ENCODE results near the gene ARHGAP12.

Gene ARHGAP12

DNA sequence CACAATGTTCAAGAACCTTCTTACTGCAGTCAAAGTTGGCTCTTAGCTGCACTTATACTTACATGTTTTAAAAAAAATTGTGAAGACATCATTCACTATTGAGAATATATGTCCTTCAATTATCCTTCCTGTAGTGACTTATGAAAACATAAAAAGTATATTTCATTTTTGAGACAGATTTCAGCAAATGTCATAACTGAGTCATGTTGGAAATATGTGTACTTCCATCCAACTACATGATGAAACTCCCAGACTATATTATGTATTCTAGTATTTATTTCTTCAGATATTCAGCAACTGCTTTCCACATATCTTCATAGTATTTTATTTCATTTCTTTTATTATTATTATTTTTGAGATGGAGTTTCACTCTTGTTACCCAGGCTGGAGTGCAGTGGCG lies 160.2 kb downstream of the ARHGAP12 start:
- H3K27me3 Mint-ChIP-seq, result no peaks in the 10 kb centered on the region
- H3K4me1 Mint-ChIP-seq, result peaks cover 17% of the 10 kb centered on the region
- no peak overlapping the region for H3K27ac Mint-ChIP-seq
- no peaks in the 10 kb centered on the region for H3K9me3 Mint-ChIP-seq
- no peaks in the 10 kb centered on the region for H3K36me3 Mint-ChIP-seq
- no peak overlapping the region for H3K4me3 Mint-ChIP-seq

DNA sequence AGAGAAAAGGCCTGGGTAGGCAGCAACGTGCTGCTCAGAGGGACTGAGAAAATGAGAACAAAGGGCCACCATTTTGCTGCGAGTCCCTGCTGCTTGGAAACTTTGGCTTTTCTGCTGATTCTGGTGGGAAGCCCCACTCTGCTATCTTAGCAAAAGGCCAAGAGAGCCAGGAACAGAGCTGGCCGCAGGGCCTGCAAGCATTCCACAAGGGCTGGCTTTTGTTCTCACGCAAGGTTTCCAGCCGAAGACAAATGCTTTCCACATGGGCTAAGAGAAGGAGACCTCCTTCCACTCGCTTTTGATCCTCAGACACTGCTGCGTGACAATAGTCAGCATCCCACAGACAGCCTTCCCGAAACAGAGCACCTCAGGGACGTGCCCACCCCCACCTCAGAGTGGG lies 163.1 kb downstream of the ARHGAP12 start:
- Mint-ChIP-seq H3K4me1 (peaks cover 23% of the 10 kb centered on the region), H3K27me3 (no peaks in the 10 kb centered on the region), H3K4me3 (no peak overlapping the region), H3K36me3 (peaks cover 1% of the 10 kb centered on the region), H3K9me3 (no peaks in the 10 kb centered on the region), H3K27ac (no peak overlapping the region)

DNA sequence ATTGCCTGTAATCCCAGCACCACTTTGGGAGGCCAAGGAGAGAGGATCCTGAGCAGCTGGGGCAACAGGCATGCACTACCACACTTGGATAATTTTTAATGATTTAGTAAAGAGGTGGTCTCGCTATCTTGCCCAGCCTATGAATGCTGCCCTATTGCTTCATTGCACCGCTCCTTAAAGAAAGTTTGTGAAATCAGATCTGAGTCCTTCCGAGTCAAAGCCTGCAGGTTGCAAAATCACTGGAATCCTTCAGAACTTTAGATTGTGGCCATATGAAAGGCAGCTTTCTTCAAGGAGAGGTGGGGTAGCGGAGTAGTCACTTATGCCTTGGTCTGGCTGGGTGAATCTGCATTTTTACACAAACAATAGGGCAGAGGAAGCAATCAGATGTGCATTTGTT lies 166.3 kb downstream of the ARHGAP12 start:
- Mint-ChIP-seq H3K27ac (no peak overlapping the region), H3K36me3 (peaks cover 1% of the 10 kb centered on the region), H3K9me3 (no peaks in the 10 kb centered on the region), H3K4me3 (no peak overlapping the region), H3K27me3 (no peaks in the 10 kb centered on the region), H3K4me1 (peaks cover 16% of the 10 kb centered on the region)

DNA sequence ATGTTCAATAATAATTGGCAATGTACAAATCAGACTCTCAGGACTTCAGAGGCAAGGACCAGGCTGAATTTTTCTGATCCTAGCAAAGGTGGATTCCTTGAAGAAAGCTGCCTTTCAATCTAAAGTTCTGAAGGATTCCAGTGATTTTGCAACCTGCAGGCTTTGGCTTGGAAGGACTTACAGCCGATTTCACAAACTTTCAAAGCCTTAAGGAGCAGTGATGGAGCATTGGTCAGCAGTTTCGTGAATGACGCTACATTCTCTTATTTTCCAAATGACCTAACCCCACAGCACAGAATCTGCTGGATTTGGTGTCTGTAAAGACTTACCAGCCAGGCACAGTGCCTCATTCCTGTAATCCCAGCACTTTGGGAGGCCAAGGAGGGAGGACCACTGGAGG lies 167.5 kb downstream of the ARHGAP12 start:
- peak overlapping the region; percentile 36 for H3K4me3 Mint-ChIP-seq
- H3K4me1 Mint-ChIP-seq, result peaks cover 16% of the 10 kb centered on the region
- no peaks in the 10 kb centered on the region for H3K27me3 Mint-ChIP-seq
- H3K36me3 Mint-ChIP-seq, result peaks cover 1% of the 10 kb centered on the region
- no peaks in the 10 kb centered on the region for H3K9me3 Mint-ChIP-seq
- H3K27ac Mint-ChIP-seq, result peak overlapping the region; percentile 83

DNA sequence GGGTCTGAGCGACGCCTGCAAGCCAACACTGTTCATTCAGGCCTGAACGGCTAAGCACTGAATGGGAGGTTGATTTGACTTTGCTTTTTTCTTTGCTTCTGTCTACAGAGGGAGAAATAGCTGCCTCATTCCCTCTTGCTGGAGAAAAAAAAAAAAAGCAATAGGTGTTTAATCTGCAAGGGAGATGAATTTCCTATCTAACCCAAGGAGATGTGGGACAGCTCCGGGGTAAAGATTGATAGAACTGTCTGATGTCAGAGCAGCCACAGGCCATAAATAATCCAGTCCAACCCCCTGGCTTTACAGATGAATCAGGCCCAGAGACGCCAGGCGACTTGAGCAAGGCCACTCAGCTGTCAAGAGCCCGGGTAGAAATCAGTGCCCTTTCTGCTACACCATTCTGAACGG lies 168.0 kb downstream of the ARHGAP12 start:
- no peaks in the 10 kb centered on the region for H3K9me3 Mint-ChIP-seq
- peak overlapping the region; percentile 83 for H3K4me3 Mint-ChIP-seq
- peaks cover 16% of the 10 kb centered on the region for H3K4me1 Mint-ChIP-seq
- peaks cover 1% of the 10 kb centered on the region for H3K36me3 Mint-ChIP-seq
- H3K27me3 Mint-ChIP-seq, result no peaks in the 10 kb centered on the region
- H3K27ac Mint-ChIP-seq, result peak overlapping the region; percentile 93

DNA sequence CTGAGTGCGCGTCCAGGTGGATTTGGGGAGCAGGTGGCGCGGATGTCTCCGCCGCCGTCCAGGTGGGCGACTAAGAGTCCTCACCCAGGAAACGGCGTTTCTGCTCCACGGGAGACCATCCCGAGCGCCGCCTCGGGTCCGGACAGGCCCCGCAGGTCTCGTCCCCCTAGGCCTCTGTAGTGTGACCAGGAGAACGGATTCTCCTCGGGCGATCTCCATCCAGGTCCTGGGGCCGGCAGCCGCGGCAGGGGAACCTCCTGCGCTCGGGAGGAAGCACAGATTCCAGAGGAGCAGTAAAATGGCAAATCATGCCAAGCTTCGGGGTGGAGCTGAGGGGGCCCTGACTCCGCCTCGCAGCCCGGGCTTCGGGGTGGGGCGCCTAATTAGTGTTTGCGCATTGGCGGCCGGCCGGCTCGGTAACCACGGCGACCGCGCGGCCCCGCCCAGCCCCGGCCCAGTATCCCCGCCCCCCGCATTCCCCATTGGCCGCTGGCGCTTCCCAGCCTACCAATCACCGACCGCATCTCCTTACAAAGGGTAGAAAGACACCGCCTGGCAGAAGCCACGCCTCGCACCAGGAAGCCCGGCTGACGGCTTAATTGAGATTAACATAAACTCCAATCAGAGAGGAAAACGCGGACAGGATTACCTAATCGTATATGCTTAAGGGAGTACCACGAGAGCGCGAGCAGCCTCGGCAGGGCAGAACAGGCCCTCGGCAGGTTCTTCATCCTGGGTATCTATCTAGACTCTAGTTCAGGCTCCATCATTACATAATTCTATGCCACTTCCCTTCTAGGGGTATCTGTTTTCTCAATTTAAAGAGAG lies 168.6 kb downstream of the ARHGAP12 start:
- peak overlapping the region; percentile 93 for H3K27ac Mint-ChIP-seq
- H3K27me3 Mint-ChIP-seq, result no peaks in the 10 kb centered on the region
- peak overlapping the region; percentile 83 for H3K4me3 Mint-ChIP-seq
- peaks cover 16% of the 10 kb centered on the region for H3K4me1 Mint-ChIP-seq
- no peaks in the 10 kb centered on the region for H3K9me3 Mint-ChIP-seq
- peaks cover 1% of the 10 kb centered on the region for H3K36me3 Mint-ChIP-seq

DNA sequence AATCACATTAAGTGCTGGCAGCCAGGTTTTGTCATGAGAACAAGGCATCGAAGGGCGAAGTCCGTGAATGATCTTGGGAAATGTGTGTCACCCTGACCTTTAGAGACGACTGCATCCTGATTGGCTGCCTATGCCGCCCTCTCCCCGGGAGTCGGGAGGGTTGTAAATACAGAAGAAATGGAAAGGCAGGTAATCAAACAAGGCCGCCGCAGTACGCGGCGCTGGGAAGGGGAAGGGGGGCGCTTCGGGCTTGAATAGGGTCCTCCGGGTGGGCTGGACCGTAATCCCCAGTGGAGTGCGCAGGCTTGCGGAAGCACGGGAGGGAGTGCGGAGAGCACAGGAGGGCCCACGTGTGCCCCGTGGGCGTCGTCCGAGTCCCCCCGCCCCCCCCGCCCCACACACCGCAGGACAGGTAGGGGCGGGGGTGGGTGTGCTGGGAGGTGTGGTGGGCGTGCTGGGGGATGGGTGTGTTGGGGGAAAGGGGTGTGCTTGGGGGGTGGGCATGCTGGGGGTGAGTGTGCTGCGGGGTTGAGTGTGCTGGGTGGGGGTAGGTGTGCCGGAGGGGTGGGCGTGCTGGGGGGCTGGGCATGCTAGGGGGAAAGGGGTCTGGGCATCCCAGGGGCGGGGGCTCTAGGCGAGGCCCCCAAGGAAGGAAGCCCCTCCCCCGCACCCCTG lies 169.4 kb downstream of the ARHGAP12 start:
- no peaks in the 10 kb centered on the region for H3K9me3 Mint-ChIP-seq
- H3K27ac Mint-ChIP-seq, result peak overlapping the region; percentile 99
- H3K4me1 Mint-ChIP-seq, result peaks cover 16% of the 10 kb centered on the region
- H3K27me3 Mint-ChIP-seq, result no peaks in the 10 kb centered on the region
- peaks cover 1% of the 10 kb centered on the region for H3K36me3 Mint-ChIP-seq
- H3K4me3 Mint-ChIP-seq, result peak overlapping the region; percentile 93

DNA sequence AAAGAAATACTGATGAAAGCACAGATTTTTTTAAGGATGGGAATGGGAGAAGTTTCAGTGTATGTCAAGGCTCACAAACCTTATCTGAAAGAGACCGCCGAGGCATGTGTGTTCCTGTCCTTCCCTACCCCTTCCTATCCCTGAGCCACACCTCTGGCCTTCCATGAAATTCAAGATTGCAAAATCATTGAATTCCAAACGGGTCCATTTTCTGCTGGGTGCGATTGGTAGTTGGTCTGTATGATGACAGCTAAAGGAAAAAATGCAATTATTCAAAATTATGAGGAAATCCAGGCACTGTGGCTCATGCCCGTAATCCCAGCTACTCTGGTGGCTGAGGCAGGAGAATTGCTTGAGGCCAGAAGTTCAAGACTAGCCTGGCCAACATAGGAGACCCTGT lies 170.1 kb downstream of the ARHGAP12 start:
- Mint-ChIP-seq H3K4me1 (peaks cover 16% of the 10 kb centered on the region), H3K36me3 (peaks cover 1% of the 10 kb centered on the region), H3K4me3 (no peak overlapping the region), H3K27me3 (no peaks in the 10 kb centered on the region), H3K27ac (peak overlapping the region; percentile 81), H3K9me3 (no peaks in the 10 kb centered on the region)

DNA sequence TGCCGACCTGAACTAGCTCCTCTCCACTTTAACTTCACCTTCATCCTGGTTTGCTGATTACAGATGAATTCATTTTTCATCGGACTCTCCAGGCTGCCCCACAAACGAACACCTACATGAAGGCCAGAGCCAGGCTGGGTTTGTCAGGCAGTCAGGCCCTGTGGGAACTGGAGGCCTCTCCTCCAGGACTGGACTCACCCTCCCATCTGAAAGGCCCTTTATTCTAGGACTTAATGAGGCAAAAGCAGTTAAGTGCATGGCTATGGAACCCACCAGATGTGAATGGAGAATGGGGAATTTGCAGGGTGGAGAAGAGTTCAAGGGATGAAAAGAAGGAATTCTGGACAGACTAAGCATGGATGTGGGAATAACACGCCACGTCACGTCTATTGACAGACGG lies 170.8 kb downstream of the ARHGAP12 start:
- Mint-ChIP-seq H3K27ac (peak overlapping the region; percentile 81), H3K36me3 (peaks cover 1% of the 10 kb centered on the region), H3K27me3 (no peaks in the 10 kb centered on the region), H3K9me3 (no peaks in the 10 kb centered on the region), H3K4me1 (peaks cover 16% of the 10 kb centered on the region), H3K4me3 (no peak overlapping the region)

DNA sequence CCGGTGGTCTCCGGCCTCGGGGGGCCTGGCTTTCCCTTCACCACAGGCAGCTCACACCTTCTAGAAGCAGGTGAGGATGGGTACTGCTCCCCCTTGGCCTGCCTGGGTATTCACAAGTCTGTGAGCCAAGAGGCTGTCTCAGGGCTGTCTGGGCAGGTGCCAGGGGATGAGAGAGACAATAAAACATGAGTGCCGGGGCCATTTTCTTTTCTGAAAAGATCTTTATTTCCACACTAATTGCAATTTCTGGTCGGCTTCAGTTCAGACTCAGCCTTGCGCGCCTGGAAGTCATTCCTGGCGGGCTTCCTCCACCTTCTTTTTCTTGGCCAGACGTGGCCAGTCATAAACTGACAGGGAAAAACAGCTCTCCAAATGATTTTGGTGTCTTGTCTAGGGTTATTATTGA lies 171.2 kb downstream of the ARHGAP12 start:
- Mint-ChIP-seq H3K4me1 (peaks cover 16% of the 10 kb centered on the region), H3K4me3 (no peak overlapping the region), H3K27me3 (no peaks in the 10 kb centered on the region), H3K27ac (peak overlapping the region; percentile 68), H3K36me3 (peaks cover 1% of the 10 kb centered on the region), H3K9me3 (no peaks in the 10 kb centered on the region)

DNA sequence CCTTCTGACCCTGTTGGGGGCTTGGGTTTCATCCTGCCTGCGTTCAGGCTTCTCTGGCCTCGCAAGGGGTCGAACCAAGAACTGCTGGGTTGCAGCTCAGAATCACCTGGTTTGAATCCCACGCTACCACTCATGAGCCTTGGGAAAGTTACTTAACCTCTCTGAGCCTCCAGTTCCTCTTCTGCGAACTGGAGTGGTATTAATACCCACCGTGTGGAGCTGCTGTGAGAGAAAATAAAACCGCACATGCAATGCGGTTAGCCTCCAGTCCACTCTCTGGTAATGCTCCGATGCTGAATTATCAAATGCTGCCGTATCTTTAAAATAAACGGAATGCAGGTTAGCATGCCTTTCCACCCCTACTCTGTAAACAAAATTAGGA lies 171.9 kb downstream of the ARHGAP12 start:
- no peaks in the 10 kb centered on the region for H3K9me3 Mint-ChIP-seq
- no peaks in the 10 kb centered on the region for H3K27me3 Mint-ChIP-seq
- H3K27ac Mint-ChIP-seq, result peak overlapping the region; percentile 19
- peaks cover 18% of the 10 kb centered on the region for H3K4me1 Mint-ChIP-seq
- H3K36me3 Mint-ChIP-seq, result peaks cover 1% of the 10 kb centered on the region
- no peak overlapping the region for H3K4me3 Mint-ChIP-seq

DNA sequence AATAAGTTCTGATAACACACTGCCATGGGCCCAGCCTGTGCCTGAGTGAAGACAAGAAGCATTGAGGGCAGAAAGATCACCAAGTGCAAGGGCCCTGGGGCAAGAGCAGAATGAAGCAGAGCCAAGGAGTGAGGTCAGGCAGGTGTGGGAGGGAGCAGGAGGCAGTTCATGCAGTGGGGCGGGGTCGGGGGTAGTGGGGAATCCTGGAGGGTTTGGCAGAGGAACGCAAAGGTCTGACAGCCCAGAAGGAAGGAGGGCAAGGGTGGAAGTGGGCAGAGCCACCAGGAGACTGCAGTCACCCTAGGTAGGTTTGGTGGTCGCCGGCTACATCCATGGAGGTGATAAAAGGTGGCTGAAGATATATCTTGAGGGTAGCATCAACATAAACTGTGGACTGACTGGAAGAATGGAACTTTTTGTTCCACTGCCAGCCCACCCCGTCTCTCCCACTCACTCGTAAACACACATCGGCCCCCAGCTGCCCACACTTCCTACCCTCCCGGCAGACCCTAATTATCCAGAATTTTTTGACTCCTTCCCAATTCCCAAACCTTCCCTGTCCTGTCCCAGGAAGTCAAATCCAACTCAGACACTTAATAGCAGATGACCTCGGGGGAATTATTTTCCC lies 172.4 kb downstream of the ARHGAP12 start:
- Mint-ChIP-seq H3K36me3 (no peaks in the 10 kb centered on the region), H3K27ac (peak overlapping the region; percentile 19)

More for the DNA sequence above, 172.4 kb downstream of the ARHGAP12 start:
- Mint-ChIP-seq H3K4me3 (no peak overlapping the region), H3K27me3 (no peaks in the 10 kb centered on the region), H3K4me1 (peaks cover 19% of the 10 kb centered on the region), H3K9me3 (no peaks in the 10 kb centered on the region)
